HG02623 (cell line): ENCODE data around the gene LRRFIP2.
A peak's percentile ranks its signal among the peaks of the same experiment; 100 is the strongest.
"Not testable (repeated sequence)": the region's sequence is repeated elsewhere in the genome, so short reads cannot be mapped to it uniquely, and the experiment has no call there.

ENCODE experiments used
- ATAC-seq: cut with Tn5 transposase; IDR thresholded peaks from one replicate; pipeline ENCODE4 v1.9.1; 2021; ENCODE audit warnings: moderate library complexity; ENCODE audit not compliant: unreplicated experiment

LRRFIP2 gene

DNA sequence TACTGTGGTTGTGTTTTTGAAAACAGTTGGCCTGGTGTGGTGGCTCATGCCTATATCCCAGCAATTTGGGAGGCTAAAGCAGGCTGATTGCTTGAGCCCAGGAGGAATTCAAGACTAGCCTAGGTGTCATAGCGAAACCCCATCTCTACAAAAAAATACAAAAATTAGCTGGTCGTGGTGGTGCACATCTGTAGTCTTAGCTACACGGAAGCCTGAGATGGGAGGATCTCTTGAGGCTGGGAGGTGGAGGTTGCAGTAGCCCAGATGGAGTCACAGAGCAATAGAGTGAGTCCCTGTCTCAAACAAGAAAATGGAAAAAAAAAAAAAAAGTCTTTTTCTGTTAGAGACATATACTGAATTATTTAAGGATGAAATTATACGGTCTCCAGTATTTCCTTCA lies 14.7 kb upstream of the LRRFIP2 start:
- ATAC-seq = no peak

DNA sequence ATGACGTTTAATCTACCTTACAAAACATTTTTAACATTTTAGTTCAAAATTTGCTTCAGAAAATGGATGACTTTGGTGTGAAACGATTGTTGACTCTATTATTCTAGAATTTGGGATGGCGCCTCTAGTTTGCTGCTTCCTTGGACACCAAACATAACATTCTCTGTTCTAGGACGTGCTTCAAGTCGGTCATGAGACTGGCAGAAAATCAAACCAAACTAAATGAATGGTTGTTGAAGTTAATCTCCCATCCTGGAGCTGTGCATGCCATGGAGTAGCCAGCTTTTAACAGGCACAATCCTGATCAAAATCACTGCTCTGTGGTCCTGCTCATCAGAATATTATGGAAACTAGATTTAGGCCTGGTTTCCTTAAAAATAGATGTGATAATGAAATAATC lies 9.6 kb upstream of the LRRFIP2 start:
- ATAC-seq = no peak

DNA sequence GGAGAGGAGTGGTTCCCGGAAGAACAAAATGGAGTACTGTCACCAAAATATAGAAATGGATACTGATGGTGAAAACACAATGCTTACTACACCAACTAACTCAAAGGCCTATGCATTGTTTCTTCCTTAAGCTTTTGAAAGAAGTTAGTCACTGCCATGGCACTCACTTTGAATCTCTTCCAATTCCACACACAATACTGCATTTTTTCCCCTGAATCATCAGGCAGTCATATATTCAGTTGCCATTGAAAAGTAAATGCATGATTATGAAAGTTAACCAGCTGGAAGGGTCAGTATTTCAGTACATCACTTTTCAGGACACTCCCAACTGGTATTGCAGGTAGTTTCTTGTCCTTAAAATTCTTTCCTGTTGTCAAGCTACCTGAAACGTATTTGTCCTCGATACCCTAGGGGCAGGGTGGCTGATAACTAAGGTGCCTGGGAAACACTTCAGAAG lies 9.0 kb upstream of the LRRFIP2 start:
- no peak for ATAC-seq

DNA sequence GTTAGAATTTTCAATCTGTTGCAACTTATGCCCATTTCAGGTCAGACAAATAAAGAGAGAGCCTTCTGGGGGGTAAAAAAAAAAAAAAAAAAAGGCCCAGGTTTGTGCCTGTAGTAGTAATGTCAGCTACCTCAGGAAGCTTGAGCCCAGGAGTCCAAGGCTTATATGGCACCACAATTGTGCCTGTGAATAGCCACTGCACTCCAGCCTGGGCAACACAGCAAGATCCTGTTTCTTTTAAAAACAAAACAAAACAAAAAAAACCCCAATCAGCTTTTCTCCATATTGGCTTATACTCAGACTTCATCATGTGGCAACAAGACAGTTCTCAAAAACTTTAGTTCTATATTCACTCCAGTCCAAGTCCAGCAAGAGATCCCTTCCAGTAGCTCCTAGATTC lies 8.4 kb upstream of the LRRFIP2 start:
- no peak for ATAC-seq

DNA sequence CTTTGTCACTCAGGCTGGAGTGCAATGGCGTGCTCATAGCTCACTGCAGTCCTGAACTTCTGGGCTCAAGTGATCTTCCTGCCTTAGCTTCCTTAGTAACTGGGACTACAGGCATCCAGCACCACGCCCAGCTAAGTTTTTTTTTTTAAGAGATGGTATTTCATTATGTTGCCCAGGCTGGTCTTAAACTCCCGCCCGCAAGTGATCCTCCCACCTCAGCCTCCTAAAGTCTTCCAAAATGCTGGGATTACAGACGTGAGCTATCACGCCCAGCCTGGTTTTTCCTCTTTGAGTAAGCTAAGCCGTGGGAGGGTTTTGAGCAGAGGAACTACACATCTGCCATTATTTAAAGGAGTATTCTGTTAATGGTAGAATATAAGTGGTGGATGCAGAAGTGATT lies 7.4 kb upstream of the LRRFIP2 start:
- no peak for ATAC-seq

DNA sequence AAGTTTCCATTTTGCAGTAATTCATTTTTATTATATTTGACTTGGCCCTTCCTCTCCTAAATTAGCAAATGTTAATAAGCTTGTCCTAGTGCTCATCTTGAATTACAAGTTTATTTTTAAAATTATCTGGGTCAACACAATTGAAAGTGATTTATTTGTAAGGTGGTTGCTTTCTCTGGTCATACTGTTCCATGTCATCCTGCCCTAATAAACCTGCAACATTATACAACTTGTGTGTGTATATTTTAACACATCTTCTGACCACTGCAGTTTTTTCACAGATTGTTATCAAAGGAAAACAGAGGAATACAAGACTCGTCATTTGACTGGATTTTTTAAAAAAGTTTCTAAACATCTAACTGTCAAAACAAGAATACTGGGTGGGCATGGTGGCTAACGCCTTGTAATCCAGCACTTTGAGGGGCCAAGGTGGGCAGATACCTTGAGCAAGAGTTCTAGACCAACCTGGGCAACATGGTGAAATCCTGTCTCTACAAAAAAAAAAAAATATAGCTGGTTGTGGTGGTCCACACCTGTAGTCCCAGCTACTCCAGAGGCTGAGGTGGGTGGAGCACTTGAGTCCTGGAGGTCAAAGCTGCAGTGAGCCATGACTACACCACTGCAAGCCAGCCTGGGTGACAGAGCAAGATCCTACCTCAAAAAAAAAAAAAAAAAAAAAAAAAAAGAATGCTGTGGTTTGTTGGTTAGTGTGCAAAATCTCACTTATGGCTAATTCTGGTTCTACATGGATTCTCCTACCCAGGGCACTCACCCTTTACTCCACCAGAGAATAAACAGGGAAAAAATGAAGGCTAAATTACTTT lies 5.0 kb upstream of the LRRFIP2 start:
- no peak for ATAC-seq

DNA sequence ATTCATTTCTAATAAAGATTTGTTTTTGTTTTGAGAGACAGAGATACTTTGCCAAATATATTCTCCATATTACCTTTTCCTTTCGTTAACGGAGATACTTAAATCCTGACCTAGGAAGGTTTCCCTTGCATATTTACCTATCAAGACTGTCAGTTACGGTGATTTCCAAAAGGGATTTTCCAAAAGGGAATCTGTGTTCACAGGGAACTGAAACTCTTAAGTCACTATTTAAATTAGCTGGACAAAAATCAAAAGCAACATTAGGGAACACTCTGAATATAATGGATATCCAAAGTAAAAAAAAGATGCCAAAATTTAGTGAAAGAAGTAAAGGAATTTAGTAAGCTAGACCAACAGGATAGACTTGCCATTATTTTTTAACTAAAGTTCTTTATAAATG lies 576 bp downstream of the LRRFIP2 start:
- ATAC-seq = no peak

DNA sequence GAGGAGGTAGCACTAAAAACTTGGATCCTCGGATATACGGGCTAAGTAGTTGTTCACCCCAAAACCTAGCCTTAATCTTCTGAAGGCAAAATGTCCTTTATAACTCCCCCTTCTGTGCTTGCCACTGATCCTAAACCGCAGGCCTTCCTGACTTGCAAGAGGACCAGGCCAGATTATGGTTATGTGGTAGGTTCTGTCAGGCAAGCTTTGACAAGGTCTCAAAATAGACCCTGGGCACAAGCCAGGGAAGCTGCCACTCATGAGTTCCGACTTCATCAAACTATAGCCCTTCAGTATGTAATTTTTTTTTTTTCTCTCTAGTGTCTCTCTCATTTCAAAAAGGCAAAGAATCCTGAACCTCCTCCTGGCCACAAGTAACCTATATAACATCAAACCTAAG lies 3.2 kb downstream of the LRRFIP2 start:
- ATAC-seq = no peak

DNA sequence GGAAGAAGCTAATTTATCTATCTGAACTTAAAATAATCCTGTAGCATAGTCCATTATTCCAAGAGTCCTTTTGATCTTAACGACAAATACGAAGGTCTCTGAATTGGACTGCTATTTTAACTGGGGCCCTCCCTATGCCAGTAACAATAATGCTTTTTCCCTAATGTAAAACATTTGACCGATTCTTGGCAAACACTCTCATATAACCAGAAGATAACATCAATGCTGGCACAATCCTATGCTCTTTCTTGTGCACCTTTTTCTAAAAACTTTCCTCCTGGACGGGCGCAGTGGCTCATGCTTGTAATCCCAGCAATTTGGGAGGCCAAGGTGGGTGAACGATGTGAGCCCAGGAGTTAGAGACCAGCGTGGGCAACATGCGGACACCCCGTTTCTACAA lies 3.9 kb downstream of the LRRFIP2 start:
- ATAC-seq = no peak

DNA sequence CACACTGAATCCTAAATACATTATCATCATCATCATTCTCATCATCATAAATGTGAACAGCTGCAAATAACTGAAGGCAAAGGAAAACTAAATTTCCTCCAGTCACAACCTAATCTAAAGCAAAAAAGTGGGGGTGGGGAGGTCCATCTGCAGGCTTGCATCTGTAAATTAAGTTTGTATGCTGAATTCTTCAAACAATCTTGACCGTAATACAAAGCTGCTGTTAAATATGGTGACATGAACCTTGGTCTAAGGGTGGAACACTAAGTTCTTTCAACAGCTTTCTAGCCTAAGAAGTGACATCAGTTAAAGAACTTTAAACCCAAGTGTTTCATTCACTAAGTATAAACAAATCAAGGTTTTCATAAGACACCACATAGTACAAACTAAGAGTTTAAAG lies 4.3 kb downstream of the LRRFIP2 start:
- ATAC-seq = no peak

DNA sequence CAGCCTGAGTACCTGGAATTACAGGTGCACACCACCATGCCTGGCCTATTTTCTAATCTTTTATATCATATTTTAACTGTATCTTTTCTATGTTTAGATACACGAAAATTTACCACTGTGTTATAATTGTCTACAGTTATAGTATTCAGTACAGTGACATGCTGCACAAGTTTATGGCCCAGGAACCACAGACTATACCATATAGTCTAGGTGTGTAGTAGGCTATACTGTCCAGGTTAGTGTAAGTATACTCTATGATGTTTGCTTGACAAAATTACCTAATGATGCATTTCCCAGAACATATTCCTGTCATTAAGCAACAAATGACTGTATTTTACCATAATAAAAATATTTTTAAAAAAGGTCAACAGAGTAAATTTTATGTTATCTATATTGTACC lies 5.5 kb downstream of the LRRFIP2 start:
- ATAC-seq = no peak

DNA sequence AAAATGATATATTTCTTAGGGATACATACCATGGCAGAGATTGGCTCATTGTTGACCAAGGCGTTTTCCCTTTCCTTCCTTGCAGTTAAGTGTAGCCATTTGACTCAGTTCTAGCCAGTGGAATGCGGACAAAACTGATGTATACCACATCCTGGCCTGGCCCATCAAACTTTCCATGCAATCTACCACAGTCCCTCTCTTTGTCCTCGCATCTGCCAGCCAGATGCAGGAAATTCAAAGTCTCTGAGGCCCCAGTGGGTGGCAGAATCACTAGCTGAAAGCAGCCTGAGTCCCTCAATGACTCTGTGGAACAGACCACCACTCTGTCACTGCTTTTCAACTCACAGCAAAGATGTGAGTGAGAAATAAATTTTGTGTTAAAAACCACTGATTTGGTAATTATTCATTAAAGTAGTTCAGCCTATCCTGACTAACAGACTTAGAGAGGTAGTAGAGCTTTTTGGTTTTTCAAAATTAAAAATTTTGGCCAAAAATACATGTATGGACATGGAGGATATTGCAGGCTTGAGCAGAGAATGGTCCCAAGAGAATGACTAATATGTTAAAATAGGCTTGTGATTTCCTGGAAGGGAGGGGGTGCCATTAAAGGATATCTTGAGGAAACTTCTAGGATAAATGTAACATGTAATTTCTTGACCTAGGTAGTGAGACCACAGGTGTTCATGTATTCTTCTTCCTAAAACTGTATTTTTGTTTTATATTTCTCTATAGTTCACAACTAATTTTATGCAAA lies 10.9 kb downstream of the LRRFIP2 start:
- peak; percentile 53 for ATAC-seq

DNA sequence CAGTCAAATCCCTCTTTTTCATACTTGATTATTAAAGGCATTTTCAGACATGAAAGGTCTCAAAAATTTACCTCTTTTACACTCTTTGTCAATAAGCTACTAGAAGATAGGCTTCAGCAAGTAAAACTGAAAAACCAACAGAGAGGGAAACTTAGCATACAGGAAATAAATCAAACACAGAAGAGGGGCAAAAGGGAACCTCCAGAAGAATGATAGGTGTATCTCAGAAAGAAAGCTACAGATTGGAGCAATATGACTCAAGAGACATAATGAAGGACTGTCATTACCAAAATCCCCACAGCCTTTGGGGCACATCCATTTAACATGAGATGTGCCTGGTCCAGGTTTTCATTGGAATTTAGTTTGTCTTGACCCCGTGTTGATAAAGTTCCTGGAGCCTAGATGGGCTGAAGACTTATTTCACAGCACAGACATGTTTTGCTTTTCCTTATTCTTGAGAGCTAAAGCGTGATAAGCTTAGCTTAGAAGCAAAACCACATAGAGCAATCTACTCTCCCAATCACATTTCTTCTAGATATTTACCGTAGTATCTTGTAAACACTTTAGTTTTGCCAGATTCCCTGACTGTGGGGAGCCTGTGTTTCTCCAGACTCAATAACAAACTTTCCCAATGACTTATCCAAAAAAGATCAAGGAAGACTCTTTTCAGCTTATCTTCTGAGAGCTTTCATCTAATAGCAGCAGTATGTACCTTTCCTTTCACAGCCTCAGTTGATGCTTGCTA lies 11.7 kb downstream of the LRRFIP2 start:
- peak; percentile 59 for ATAC-seq

DNA sequence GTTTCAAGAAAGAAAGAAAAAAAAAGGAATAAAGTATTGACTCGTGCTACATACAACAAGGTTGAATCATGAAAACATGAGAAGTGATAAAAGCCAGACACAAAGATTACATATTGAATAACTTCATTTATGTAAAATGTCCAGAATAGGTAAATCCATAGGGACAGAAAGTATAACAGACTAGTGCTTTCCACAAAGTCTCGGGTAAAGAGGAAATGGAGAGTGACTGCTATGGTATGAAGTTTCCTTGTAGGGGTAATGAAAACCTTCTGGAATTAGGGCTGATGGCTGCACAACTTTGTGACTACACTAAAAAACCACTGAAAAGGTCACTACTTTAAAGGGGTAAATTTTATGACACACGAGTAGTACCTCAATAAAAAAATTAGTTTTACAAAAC lies 13.0 kb downstream of the LRRFIP2 start:
- no peak for ATAC-seq

DNA sequence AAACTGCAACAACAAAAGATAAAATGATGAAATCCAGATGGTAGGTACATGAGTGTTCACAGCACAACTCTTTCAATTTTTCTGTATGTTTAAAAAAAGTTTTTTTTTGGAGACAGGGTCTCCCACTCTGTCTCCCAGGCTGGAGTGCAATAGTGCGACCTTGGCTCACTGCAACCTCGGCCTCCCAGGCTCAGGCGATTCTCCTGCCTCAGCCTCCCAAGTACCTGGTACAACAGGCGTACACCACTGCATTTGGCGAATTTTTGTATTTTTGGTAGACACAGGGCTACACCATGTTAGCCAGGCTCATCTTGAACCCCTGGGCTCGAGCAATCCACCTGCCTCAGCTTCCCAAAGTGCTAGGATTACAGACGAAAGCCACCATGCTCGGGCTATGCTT lies 18.6 kb downstream of the LRRFIP2 start:
- no peak for ATAC-seq

DNA sequence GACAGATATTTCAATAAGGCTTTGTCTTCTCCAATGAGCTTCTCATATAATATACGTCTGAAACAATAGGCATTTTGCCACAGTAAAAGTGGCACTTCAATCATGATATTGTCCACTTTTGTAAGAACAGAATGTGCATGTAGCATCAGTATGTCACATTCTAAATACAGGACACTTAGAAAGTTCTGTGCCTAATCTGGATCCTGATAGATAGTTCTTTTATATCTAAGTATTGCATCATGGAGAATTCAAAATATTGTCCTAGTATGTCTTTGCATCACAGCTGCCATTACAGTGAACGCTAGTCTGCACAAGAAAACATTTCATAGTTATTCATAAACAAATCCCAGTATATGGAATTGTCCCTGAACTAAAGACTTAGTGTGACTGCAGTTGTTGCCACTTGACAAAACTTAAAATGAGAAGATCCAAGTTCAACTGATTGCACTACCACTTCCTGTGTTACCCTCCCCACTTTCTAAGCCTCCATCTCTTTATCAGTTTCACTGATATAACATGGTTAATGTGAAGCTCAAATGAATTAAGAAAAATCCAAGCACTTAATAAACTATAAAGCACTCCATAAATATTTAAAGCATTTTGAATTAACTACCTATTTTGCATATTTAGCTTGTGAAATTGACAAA lies 19.6 kb downstream of the LRRFIP2 start:
- no peak for ATAC-seq

DNA sequence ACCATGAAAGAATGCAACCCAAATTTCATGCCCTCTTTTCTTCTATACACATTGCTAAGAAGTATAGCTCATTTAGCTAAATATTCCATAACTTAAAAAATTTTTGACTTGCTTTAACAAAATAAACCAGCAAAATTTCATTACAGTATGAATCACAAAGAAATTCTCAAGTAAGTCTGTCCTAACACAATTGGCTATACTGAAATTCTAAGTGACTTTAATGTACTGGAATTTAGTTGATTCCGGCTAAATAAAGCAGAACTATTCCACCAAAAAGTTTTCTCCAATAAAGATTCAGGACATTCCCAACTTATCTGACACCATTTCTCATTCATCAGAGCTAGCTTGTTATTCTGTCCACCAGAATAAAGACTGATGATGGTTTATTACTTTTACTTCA lies 23.8 kb downstream of the LRRFIP2 start:
- ATAC-seq = no peak

DNA sequence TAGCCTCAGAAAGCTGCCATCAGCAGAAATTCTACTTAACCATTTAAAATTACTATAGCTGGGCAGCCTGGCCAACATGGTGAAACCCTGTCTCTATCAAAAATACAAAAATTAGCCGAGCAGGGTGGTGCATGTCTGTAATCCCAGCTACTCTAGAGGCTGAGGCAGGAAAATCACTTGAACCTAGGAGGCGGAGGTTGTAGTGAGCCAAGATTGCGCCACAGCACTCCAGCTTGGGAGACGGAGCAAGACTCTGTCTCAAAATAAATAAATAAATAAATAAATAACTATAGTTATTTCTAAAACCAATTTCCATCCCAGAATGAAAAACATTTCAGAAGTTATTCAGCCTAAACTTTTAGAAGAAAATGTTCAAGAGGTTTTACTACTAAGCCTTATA lies 25.1 kb downstream of the LRRFIP2 start:
- no peak for ATAC-seq

DNA sequence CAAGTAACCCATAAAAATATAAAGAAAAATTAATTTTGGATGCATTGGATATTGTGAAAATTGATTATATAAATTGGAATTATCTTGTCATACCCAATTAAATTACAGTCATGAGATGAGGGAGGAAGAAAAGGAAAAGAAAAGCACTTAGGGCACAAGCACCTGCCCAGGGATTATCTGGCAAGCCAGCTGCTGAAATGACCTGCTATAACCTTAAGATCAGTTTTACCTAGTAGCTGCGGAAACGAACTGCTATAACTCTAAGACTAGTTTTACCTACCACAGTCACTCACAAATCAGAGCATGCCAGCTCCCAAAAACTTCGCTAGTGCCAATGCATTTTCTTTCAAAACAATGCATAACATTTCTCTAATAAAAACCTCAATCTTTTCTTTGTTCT lies 26.2 kb downstream of the LRRFIP2 start:
- no peak for ATAC-seq

DNA sequence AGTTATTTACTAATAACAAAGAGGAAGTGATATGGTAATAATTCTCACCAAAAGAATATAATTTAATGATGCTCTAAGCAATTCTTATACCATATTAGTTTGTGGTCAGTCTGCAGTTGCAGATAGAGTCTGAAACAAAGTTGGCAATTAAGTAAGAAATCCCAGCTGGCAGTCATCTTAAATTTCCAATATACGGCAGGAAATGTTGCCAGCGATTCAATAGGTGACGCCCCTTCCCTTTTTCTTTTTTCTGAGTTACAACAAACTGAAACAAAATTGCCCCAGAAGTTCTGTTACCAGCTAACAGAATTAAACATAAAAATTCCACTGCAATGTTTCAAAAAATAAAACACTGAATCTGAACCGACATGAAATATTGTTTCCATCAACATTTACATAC lies 26.7 kb downstream of the LRRFIP2 start:
- no peak for ATAC-seq

DNA sequence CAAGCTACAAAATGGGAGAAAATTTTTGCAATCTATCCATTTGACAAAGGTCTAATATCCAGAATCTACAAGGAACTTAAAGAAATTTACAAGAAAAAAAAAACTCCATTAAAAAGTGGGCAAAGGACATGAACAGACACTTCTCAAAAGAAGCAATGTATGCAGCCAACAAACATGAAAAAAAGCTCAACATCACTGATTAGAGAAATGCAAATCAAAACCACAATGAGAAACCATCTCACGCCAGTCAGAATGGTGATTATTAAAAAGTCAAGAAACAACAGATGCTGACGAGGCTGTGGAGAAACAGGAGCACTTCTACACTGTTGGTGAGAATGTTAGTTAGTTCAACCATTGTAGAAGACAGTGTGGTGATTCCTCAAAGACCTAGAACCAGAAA lies 27.5 kb downstream of the LRRFIP2 start:
- not testable (repeated sequence) for ATAC-seq
